NCI-H1930 (cell line): Measurements from ENCODE around the gene YBX1.
"Not testable (repeated sequence)": the region's sequence is repeated elsewhere in the genome, so short reads cannot be mapped to it uniquely, and the experiment has no call there.

Experiments used
- DNase-seq, 2 experiments: peaks; one replicate each; lab custom pipeline; 2025; lab: John Stamatoyannopoulos, UW

Gene YBX1

DNA sequence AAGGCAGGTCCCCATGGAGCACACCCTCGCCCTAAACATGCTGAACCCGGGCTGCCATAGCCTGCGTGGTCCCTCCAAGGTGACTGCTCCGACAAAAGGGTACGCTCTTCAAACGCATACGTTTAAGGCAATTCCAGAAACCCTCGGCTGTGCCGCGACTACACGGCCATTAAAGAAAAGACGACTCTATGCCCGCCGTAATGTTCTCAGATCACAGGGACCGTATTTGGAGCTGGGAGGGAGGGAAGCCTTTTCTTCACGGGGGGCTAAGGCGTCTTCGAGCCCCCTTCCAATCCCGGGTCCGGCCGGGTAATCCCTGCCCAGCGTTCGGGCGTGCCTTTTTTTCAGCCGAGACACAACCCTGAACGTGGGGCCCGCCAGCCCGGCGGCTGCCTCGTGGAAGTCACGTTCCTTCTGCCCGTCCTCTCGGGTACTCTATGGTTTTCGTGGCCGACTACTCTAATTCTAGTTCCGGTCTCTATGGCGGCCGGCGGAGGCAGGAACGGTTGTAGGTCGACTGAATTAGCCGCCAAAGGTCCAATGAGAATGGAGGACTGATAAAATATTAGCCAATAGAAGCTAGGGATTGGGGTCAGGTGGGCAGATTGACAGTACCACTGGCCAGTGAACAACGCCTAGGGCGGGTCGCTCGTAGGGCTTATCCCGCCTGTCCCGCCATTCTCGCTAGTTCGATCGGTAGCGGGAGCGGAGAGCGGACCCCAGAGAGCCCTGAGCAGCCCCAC is at the start of gene YBX1:
TSS of gene YBX1 (plus strand) at position 678 of the 743 bp plus-strand sequence. CDS start 148 bp downstream, outside the sequence.
- DNase-seq, result peak; percentile 97

- DNase-seq, result no peak
These were observed 43.1 kb upstream of the YBX1 start for GRCh38 chr1:42639116-42639515.

GRCh38 chr1:42646056-42646455 is 36.2 kb upstream of the YBX1 start:
- DNase-seq, result no peak

DNA sequence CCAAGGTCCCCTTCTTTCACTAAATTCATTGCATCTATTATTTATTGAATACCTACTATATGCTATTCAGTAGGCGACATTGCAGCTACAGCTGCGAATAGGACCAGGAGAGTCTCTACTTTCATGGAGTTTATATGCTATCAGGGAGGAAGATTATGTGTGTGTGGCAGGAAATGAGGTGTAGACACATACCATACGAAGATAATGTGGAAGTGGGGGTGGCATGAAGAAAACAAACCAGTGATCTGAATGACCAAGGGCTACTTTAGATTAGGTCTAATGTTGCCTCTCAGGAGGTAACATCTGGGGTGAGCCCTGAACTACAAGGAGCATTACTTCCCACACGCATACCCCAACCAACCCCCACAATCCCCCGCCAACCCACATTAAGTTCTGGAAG is 25.0 kb upstream of the YBX1 start:
- no peak for DNase-seq

GRCh38 chr1:42657981-42658876 is 24.0 kb upstream of the YBX1 start, which contains the start of gene PPIH:
PPIH (plus strand) TSS chr1:42658423; CDS start chr1:42658447, 24 bp downstream.
- peak; percentile 86 to 87 for DNase-seq

- DNase-seq, result no peak
These were observed 23.3 kb upstream of the YBX1 start for GRCh38 chr1:42658877-42659337.

- DNase-seq, result no peak
These were observed 21.2 kb upstream of the YBX1 start for GRCh38 chr1:42660907-42661500.

DNA sequence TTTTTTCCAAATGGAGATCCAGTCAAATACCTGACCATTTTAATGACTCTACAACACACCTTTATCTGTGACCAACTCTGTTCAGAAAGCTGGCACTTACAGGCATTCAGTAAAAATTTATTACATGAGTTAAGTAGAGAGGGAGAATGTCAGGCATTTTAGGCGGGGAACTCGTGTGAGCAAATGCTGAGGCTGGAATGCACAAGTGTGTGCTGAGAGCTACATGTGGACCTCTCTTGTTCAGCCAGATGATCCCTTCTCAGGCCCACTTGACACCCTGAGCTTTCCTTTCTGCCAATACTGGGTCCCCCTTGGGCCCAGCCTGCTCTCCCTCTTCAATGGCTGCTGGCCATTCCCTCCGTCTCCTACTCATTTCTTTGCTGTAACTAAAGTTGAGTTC is 12.3 kb upstream of the YBX1 start:
- DNase-seq, result no peak

GRCh38 chr1:42670425-42670824 is 11.8 kb upstream of the YBX1 start:
- no peak for DNase-seq

DNA sequence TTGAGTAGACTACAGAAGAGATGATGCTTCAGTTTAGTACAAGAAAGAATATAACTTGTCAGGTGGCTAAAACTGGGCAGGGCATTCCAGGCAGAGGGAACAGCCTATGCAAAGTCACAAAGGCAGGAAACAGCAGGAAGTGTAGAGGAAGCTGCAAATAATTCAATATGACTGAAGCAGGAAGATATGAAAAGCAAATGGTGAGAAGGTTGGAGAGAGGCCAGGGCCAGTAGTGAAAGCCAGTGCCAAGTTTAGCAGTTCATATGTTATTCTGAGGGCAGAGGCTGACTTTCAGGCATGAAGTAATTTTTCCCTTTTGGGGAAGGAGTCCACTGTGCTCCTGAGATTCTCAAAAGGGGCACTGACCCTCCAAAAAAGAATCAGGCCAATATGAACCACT is 8.0 kb upstream of the YBX1 start:
- no peak for DNase-seq

GRCh38 chr1:42674682-42675081 is 7.5 kb upstream of the YBX1 start:
- DNase-seq, result no peak

- no peak for DNase-seq
These were observed 6.8 kb upstream of the YBX1 start for GRCh38 chr1:42675467-42675866.

- DNase-seq, result no peak
These were observed 5.6 kb upstream of the YBX1 start for GRCh38 chr1:42676534-42677087.

DNA sequence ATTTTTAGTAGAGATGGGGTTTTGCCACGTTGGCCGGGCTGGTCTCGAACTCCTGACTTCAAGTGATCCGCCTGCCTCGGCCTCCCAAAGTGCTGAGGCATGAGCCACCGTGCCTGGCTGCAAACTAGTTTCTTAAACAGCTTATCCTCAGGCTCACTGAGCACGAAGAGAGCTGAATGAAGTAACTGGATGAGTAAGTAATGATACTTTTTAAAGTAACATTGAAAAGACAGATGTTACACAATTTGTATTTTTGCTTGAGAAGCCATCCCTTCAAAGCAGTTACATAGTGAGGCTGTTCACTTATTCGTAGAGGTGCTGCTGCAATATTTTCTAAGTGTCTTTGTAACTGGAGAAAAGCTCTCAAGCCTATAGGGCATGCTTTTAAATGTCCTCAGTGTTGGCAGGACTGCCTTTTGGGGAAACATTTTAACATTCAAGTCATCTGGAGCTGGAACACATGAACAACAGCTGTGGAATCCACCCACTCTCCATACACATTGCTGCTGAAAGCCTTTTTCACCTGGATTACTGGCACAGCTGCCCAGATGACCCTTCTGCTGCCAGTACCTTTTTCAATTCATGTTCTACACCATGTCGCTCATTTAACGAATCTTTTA is 2.7 kb upstream of the YBX1 start:
- DNase-seq, result no peak

DNA sequence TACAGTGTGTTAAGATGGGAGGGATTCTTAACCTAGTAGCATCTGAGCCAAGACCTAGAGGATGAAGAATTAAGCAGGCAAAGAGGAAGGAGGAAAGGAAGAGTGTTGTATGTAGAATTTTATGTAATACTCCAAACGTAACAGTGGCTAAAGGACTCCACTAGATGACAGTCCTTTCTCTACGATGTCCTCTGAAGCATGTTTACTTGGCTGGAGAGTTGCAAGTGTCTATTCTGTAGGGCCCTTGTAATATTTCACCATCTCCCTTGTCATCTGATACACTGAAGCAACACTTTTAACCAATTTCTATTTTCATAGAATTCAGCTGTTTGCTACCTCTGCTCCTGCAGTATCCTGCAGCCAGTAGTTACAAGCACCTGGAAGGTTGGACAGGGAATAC is 2.2 kb upstream of the YBX1 start:
- no peak for DNase-seq

- no peak for DNase-seq
These were observed 1.1 kb upstream of the YBX1 start for GRCh38 chr1:42680921-42681683.

DNA sequence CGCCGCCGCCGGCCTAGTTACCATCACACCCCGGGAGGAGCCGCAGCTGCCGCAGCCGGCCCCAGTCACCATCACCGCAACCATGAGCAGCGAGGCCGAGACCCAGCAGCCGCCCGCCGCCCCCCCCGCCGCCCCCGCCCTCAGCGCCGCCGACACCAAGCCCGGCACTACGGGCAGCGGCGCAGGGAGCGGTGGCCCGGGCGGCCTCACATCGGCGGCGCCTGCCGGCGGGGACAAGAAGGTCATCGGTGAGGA is 193 bp downstream of the YBX1 start:
- not testable (repeated sequence) for DNase-seq

- peak; percentile 39 to 56 for DNase-seq
These were observed 717 bp downstream of the YBX1 start for GRCh38 chr1:42682739-42683531.

DNA sequence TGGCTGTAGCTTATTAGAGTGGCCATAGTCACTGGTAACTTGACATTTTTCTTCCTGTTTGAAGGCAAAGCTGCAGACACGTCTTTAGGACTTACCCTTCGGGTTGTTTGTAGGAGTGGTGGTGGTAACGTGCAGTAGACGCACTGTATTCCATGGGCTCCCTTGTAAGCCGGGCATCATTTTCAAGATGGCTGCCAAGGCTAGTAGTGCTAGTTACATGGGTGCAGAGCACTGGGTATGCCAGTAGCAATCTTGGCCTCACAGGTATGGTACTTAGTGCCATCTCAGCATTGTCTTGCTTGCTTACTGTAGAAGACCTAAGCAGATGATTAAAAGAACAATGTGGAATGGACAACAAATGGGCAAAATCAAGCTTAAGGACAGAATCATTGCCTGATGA is 1.9 kb downstream of the YBX1 start:
- DNase-seq, result no peak

GRCh38 chr1:42686418-42686817 is 4.2 kb downstream of the YBX1 start:
- DNase-seq, result no peak
